ENCODE data around the gene UBN1. TPM values are rescaled to one million over a fixed set of nuclear protein-coding genes. Genes with fewer than 3 reads are reported as not detected.

UBN1 gene
- total RNA-seq, 1 donor from 2014 or later, result 36.1 TPM

GRCh38 chr16:4803401-4803844 lies 43.9 kb upstream of the UBN1 start:
- Histone ChIP-seq H3K9me3 (no peaks in the 10 kb centered on the region), H3K4me3 (peak overlapping the region; percentile 89), H3K27ac (peak overlapping the region; percentile 85), H3K36me3 (peaks cover 43% of the 10 kb centered on the region), H3K27me3 (ENCODE audit: low read depth) (no peaks in the 10 kb centered on the region), H3K4me1 (peaks cover 31% of the 10 kb centered on the region)
- DNase-seq (no peak), ATAC-seq (no peak)
- intact Hi-C loops (cut with DNase I), result no loop called here
- no peak for TF ChIP-seq CTCF (IDR thresholded peaks at IDR 0.05)

GRCh38 chr16:4803898-4804762 lies 43.2 kb upstream of the UBN1 start:
- no peak overlapping the region for H3K4me3 ChIP-seq
- no peaks in the 10 kb centered on the region for H3K27me3 ChIP-seq (ENCODE audit: low read depth)
- ATAC-seq (no peak), DNase-seq (no peak)
- no peak overlapping the region for H3K27ac ChIP-seq
- H3K4me1 ChIP-seq, result peaks cover 31% of the 10 kb centered on the region
- H3K9me3 ChIP-seq, result no peaks in the 10 kb centered on the region
- intact Hi-C loops (cut with DNase I), result no loop called here
- H3K36me3 ChIP-seq, result peaks cover 47% of the 10 kb centered on the region
- no peak for TF ChIP-seq CTCF (IDR thresholded peaks at IDR 0.05)

- H3K36me3 ChIP-seq, result peaks cover 58% of the 10 kb centered on the region
- no peaks in the 10 kb centered on the region for H3K27me3 ChIP-seq (ENCODE audit: low read depth)
- no peak overlapping the region for H3K27ac ChIP-seq
- intact Hi-C loops (cut with DNase I), result no loop called here
- peaks cover 27% of the 10 kb centered on the region for H3K4me1 ChIP-seq
- DNase-seq (no peak), ATAC-seq (no peak)
- no peaks in the 10 kb centered on the region for H3K9me3 ChIP-seq
- no peak overlapping the region for H3K4me3 ChIP-seq
- no peak for TF ChIP-seq CTCF (IDR thresholded peaks at IDR 0.05)
Observed at GRCh38 chr16:4805231-4805630, 42.0 kb upstream of the UBN1 start.

- intact Hi-C loops (cut with DNase I), result no loop called here
- DNase-seq, result no peak
- no peaks in the 10 kb centered on the region for H3K27me3 ChIP-seq (ENCODE audit: low read depth)
- peaks cover 69% of the 10 kb centered on the region for H3K36me3 ChIP-seq
- H3K9me3 ChIP-seq, result no peaks in the 10 kb centered on the region
- TF ChIP-seq CTCF (IDR thresholded peaks at IDR 0.05), result no peak
- H3K27ac ChIP-seq, result no peak overlapping the region
- ATAC-seq, result no peak
- no peak overlapping the region for H3K4me3 ChIP-seq
- H3K4me1 ChIP-seq, result peaks cover 17% of the 10 kb centered on the region
Observed at GRCh38 chr16:4806280-4806679, 41.0 kb upstream of the UBN1 start.

- Histone ChIP-seq H3K9me3 (no peaks in the 10 kb centered on the region), H3K36me3 (peaks cover 99% of the 10 kb centered on the region), H3K27ac (no peak overlapping the region), H3K4me3 (no peak overlapping the region), H3K4me1 (no peaks in the 10 kb centered on the region), H3K27me3 (ENCODE audit: low read depth) (no peaks in the 10 kb centered on the region)
- intact Hi-C loops (cut with DNase I), result no loop called here
- ATAC-seq (peak in 1 of 2 donors; percentile 23), DNase-seq (no peak)
- TF ChIP-seq CTCF (IDR thresholded peaks at IDR 0.05), result no peak
Observed at GRCh38 chr16:4811242-4811641, 36.0 kb upstream of the UBN1 start.

Data from lower lobe of right lung (tissue), 2 donors.